GM13976 (cell line): ENCODE data around the gene UBR1.
A peak's percentile ranks its signal among the peaks of the same experiment; 100 is the strongest.
"Not testable (repeated sequence)": the region's sequence is repeated elsewhere in the genome, so short reads cannot be mapped to it uniquely, and the experiment has no call there.

Experiments
- DNase-seq: peaks from one replicate; pipeline ENCODE4 v3.0.0; 2012; ENCODE audit warnings: low spot score
- in situ Hi-C: fragments of 300-500 bp; cut with MboI; formaldehyde crosslinking; loops from one replicate; pipeline ENCODE4 v1.12.0; 2022; ENCODE audit warnings: low sequenced_read_pairs, mixed read lengths, inconsistent platforms; ENCODE audit not compliant: unreplicated experiment
- TF ChIP-seq, protein P1 (sequence below): IDR thresholded peaks from 2 replicates; pipeline ENCODE4 v1.5.1; 2012; ENCODE audit warnings: borderline replicate concordance, mild to moderate bottlenecking; ENCODE audit not compliant: insufficient read depth; ENCODE audit errors: extremely low read depth, missing control alignments, control extremely low read depth

UBR1 gene

DNA sequence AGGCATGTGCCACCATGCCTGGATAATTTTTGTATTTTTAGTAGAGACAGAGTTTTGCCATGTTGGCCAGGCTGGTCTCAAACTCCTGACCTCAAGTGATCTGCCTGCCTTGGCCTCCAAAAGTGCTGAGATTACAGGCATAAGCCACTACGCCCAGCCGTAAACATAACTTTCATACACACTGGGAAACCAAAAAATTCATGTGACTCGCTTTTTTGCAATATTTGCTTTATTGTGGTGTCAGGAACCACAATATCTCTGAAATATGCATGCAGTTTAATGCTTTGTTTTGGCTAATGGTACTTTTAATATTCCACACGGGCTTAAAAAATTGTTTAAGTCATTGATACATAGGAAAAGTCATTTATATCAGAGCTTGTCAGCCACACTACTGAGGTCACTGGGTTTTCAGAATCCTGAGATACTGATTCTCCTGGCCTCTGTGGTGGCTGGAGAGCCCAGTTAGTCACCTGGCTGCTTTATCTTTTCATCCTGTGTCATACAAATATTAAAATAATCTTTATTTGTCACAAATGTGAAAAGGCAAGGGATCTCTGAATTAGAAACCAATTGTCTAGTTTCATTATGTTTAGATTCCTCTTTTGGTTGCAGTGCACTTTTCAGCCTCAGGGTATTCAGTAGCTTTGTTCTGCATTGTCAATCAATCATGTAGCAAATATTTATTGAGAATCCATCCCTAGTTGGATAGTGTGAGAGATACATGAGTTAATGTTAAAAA lies 37.5 kb upstream of the UBR1 start:
- DNase-seq, result peak; percentile 49
- TF ChIP-seq, protein P1, sequence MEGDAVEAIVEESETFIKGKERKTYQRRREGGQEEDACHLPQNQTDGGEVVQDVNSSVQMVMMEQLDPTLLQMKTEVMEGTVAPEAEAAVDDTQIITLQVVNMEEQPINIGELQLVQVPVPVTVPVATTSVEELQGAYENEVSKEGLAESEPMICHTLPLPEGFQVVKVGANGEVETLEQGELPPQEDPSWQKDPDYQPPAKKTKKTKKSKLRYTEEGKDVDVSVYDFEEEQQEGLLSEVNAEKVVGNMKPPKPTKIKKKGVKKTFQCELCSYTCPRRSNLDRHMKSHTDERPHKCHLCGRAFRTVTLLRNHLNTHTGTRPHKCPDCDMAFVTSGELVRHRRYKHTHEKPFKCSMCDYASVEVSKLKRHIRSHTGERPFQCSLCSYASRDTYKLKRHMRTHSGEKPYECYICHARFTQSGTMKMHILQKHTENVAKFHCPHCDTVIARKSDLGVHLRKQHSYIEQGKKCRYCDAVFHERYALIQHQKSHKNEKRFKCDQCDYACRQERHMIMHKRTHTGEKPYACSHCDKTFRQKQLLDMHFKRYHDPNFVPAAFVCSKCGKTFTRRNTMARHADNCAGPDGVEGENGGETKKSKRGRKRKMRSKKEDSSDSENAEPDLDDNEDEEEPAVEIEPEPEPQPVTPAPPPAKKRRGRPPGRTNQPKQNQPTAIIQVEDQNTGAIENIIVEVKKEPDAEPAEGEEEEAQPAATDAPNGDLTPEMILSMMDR, result no peak
- in situ Hi-C loops, result no loop called here

DNA sequence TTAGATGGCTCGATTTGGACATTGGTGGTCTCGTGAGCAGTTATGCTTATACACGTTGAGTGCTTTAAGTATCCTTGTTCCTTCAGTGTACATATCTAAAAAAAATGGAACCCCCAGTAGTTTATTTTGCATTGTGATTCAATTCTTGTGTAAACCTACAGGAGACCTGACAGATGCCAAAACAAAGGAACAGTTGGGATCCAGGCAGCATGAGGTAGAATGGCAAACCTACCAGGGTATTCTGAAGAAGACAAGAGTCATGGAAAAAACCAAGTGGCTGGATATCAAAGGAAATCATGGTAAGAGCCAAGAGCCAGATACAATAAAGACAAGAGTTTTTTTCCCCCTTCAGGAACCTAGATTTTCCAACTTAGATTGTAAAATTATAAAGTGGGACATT lies 29.5 kb upstream of the UBR1 start:
- in situ Hi-C loops, result no loop called here
- no peak for DNase-seq
- TF ChIP-seq, protein P1, result no peak

DNA sequence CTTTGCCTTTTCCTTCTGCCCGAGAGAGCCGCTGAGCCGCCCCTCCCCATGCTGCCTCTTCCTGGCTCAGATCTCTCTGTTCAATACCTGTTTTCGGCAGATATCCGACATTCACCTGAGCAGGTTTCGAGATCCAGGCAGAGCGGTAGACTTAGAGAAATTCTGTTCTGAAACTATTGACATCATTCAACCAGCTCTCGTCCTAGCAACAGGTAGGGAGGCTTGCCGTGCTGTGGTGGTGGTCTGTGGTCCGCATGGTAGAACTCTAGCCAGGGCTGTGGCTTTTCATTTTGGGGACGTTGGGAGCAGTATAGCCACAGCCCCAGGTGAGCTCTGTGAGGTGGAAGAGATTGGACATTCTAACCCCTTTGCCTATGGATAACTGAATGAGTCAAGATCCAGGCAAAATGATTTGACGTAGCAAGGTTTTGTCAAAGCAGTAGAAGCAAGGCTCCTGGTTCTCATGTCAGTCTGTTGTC lies 28.4 kb upstream of the UBR1 start:
- peak; percentile 32 for DNase-seq
- TF ChIP-seq, protein P1, result no peak
- in situ Hi-C loops, result no loop called here

DNA sequence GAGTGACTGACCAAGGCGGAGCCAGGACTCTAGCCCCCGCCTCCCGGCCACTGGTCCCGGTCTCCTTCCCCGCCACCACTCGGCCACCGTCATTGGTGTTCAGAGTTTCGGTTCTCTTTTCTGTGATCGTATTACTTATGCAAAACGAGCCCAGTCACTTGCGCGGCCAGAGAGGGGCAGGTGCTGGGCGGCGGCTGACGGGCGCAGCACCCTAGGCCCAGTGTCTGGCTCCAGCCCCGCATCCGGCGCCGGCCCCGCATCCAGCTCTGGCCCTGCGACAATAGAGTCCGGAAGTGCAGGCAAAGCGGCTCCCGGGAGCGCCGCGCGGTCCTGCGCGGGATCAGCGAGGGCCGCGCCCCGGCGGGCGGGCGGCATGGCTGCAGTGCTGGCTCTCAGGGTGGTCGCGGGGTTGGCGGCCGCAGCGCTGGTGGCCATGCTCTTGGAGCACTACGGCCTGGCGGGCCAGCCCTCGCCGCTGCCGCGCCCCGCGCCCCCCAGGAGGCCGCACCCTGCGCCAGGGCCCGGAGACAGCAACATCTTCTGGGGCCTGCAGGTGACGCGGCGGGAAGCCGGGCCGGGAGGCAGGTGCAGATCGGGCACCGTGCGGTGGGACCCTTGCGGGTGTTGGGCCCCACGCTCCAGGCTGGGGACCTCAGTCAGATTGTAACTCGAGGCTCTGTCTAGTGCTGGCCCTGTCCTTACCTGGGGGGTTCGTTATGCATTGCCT lies 27.8 kb upstream of the UBR1 start, which contains the start of gene TMEM62:
TSS of gene TMEM62 (plus strand) at position 157 of the 727 bp plus-strand sequence. CDS start at position 374, 217 bp downstream.
- TF ChIP-seq, protein P1, result no peak
- in situ Hi-C loops, result no loop called here
- DNase-seq, result peak; percentile 96

DNA sequence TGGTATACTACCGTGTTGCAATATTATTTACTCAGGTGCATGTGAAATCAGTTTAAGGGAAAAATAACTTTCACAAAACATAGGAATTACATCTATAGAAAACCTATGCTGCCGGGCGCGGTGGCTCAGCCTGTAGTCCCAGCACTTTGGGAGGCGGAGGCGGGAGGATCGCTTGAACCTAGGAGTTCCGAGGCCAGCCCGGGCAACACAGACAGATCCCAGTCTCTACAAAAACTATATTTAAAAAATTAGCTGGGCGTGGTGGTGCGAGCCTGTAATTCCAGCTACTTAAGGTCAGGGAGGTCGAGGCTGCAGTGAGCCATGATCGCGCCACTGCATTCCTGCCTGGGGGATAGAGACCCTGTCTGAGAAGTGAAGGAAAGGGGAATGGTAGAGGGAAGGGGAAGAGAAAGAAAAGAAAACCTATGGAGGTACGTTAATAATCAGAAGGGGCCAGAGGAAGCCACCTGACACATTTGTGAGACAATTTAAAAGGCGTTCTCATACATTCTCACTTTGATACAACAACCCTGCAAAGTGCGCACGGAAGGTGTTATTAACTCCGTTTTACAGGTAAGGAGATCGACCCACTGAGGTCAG lies 27.1 kb upstream of the UBR1 start:
- DNase-seq, result no peak
- TF ChIP-seq, protein P1, result no peak

DNA sequence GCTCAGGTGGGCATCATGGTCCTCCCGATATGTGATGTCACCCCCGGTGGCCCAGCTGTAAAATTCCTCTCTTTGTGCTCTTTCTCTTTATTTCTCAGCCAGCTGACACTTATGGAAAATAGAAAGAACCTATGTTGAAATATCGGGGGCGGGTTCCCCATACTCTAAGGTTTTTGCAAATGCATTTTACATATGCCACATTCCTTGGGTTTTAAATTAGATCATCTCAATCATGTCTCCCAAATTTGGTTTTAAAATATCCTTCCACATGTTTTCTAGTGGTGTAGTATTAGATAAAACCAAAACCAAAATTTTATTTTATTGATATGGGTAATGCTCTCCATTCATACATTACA lies 23.1 kb upstream of the UBR1 start:
- TF ChIP-seq, protein P1, result no peak
- in situ Hi-C loops, result no loop called here
- DNase-seq, result no peak

More for the DNA sequence above, 27.1 kb upstream of the UBR1 start:
- in situ Hi-C loops, result no loop called here

DNA sequence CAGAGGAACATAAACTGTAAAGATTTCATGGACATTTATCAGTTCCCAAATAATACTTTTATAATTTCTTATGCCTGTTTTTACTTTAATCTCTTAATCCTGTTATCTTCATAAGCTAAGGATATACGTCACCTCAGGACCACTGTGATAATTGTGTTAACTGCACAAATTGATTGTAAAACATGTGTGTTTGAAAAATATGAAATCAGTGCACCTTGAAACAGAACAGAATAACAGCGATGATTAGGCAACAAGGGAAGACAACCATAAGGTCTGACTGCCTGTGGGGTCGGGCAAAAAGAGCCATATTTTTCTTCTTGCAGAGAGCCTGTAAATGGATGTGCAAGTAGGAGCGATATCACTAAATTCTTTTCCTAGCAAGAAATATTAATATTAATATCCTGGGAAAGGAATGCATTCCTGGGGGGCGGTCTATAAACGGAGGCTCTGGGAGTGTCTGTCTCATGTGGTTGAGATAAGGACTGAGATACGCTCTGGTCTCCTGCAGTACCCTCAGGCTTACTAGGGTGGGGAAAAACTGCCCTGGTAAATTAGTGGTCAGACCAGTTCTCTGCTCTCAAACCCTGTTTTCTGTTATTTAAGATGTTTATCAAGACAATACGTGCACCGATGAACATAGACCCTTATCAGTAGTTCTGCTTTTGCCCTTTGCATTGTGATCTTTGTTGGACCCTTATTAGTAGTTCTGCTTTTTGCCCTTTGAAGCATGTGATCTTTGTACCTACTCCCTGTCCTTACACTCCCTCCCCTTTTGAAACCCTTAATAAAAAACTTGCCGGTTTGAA lies 22.5 kb upstream of the UBR1 start:
- in situ Hi-C loops, DNase-seq: not testable (repeated sequence)
